Caco-2 (cell line): Measurements from ENCODE around the gene TMEM63C. TPM values are rescaled to one million over a fixed set of nuclear protein-coding genes. Genes with fewer than 3 reads are reported as not detected.

Experiments
- BruUV-seq: library from RNA; stranded (reverse); fragments of 400-500 nt; replicated peaks from 2 replicates; lab custom pipeline; 2021; lab: Mats Ljungman, UMichigan
- CTCF ChIA-PET: fragments of 300-600 bp; sonication (Branson Sonifier 250); formaldehyde crosslinking; loops from one replicate; lab custom pipeline; 2022; ENCODE audit warnings: antibody characterized with exemption; lab: Charles Lee
- POLR2A ChIA-PET: fragments of 300-600 bp; sonication (Branson Sonifier 250); formaldehyde crosslinking; loops from one replicate; lab custom pipeline; 2022; ENCODE audit warnings: antibody characterized with exemption; lab: Charles Lee
- DNase-seq, 2 experiments: peaks; one replicate each; pipeline versions ENCODE4 v3.0.0 to v3.0.0-alpha.2; 2020 to 2022
- H3K27me3 ChIP-seq: replicated peaks from 2 replicates; pipeline ENCODE4 v1.6.0; 2011; ENCODE audit warnings: low read length; ENCODE audit not compliant: control insufficient read depth, insufficient read depth
- H3K36me3 ChIP-seq: 2 replicates; pipeline ENCODE4 v1.5.1; 2011; ENCODE audit warnings: low read length; ENCODE audit not compliant: control insufficient read depth, insufficient read depth
- H3K4me1 ChIP-seq: fragments of 250-450 bp; sonication (Bioruptor Pico); 2 replicates; pipeline ENCODE4 v1.5.1; 2020; ENCODE audit warnings: mild to moderate bottlenecking
- H3K4me3 ChIP-seq: 2 replicates; pipeline ENCODE4 v1.5.1; 2011; ENCODE audit warnings: low read depth, mild to moderate bottlenecking, control low read depth, low read length
- H3K9me3 ChIP-seq: fragments of 250-450 bp; sonication (Bioruptor Pico); 2 replicates; pipeline ENCODE4 v1.5.1; 2020; ENCODE audit warnings: mild to moderate bottlenecking, moderate library complexity
- H3K27ac Mint-ChIP-seq: one replicate; pipeline ENCODE4 v1.8.0; 2022; ENCODE audit warnings: mixed read lengths; ENCODE audit not compliant: unreplicated experiment
- H3K27me3 Mint-ChIP-seq: one replicate; pipeline ENCODE4 v1.8.0; 2022; ENCODE audit warnings: mixed read lengths; ENCODE audit not compliant: insufficient read depth, unreplicated experiment
- H3K36me3 Mint-ChIP-seq: one replicate; pipeline ENCODE4 v1.8.0; 2022; ENCODE audit warnings: mild to moderate bottlenecking, mixed read lengths; ENCODE audit not compliant: insufficient read depth, unreplicated experiment
- H3K4me1 Mint-ChIP-seq: one replicate; pipeline ENCODE4 v1.8.0; 2022; ENCODE audit warnings: low read depth, mixed read lengths; ENCODE audit not compliant: unreplicated experiment
- H3K4me3 Mint-ChIP-seq: one replicate; pipeline ENCODE4 v1.8.0; 2022; ENCODE audit warnings: mild to moderate bottlenecking, moderate library complexity, mixed read lengths; ENCODE audit not compliant: unreplicated experiment
- H3K9me3 Mint-ChIP-seq: one replicate; pipeline ENCODE4 v1.8.0; 2022; ENCODE audit warnings: mixed read lengths; ENCODE audit not compliant: unreplicated experiment
- CTCF ChIP-seq, 2 experiments: fragments of 200-600 bp in 1 of 2; IDR thresholded peaks; 1 replicate in 1 of 2; 2 replicates in 1 of 2; pipeline versions ENCODE4 v1.5.1 to v1.8.0; 2011 to 2022; ENCODE audit warnings: antibody characterized with exemption in 1 of 2, control low read depth in 1 of 2, inconsistent platforms in 1 of 2, low read depth in 1 of 2, low read length in 1 of 2, mild to moderate bottlenecking in 1 of 2, moderate library complexity in 1 of 2; ENCODE audit not compliant: insufficient read depth in 1 of 2, severe bottlenecking in 1 of 2, unreplicated experiment in 1 of 2
- intact Hi-C: fragments of 100-400 bp; cut with micrococcal nuclease; formaldehyde crosslinking; loops from one replicate; pipeline ENCODE4 v1.10.0; 2022; ENCODE audit not compliant: unreplicated experiment
- total RNA-seq: library from RNA; stranded (reverse); gene quantifications from 2 replicates; pipeline ENCODE4 v1.2.3, GENCODE V29; 2022

TMEM63C gene
- total RNA-seq, 1 experiment from 2014 or later = 1.3 TPM

- no peak overlapping the region for H3K4me3 ChIP-seq
- no peaks in the 10 kb centered on the region for H3K9me3 ChIP-seq
- H3K36me3 ChIP-seq = no peaks in the 10 kb centered on the region
- no peaks in the 10 kb centered on the region for H3K4me1 ChIP-seq
- TF ChIP-seq CTCF (IDR thresholded peaks at IDR 0.05; ENCODE audit: insufficient read depth in 1 of 2, low read depth in 1 of 2, low read length in 1 of 2, severe bottlenecking in 1 of 2, unreplicated experiment in 1 of 2) = no peak
- no peak for DNase-seq
- H3K27ac Mint-ChIP-seq = no peak overlapping the region
- POLR2A ChIA-PET = no interaction called here
- H3K9me3 Mint-ChIP-seq = no peaks in the 10 kb centered on the region
- no peaks in the 10 kb centered on the region for H3K36me3 Mint-ChIP-seq
- intact Hi-C loops = no loop called here
- no peaks in the 10 kb centered on the region for H3K4me1 Mint-ChIP-seq
- BruUV-seq = no TSS peak
- CTCF ChIA-PET = no interaction called here
- peaks cover 4% of the 10 kb centered on the region for H3K27me3 Mint-ChIP-seq
- H3K27me3 ChIP-seq = no peaks in the 10 kb centered on the region; the same call in 1 of the 2 replicates
- no peak overlapping the region for H3K4me3 Mint-ChIP-seq
Measured at GRCh38 chr14:77200406-77200985, 18.9 kb downstream of the TMEM63C start.

- no peak for DNase-seq
- H3K27ac Mint-ChIP-seq = no peak overlapping the region
- no peaks in the 10 kb centered on the region for H3K9me3 Mint-ChIP-seq
- CTCF ChIA-PET = no interaction called here
- Histone ChIP-seq H3K9me3 (no peaks in the 10 kb centered on the region), H3K27me3 (no peaks in the 10 kb centered on the region), H3K4me3 (no peak overlapping the region), H3K4me1 (no peaks in the 10 kb centered on the region), H3K36me3 (no peaks in the 10 kb centered on the region)
- no peaks in the 10 kb centered on the region for H3K4me1 Mint-ChIP-seq
- H3K36me3 Mint-ChIP-seq = no peaks in the 10 kb centered on the region
- no peak for TF ChIP-seq CTCF (IDR thresholded peaks at IDR 0.05; ENCODE audit: insufficient read depth in 1 of 2, low read depth in 1 of 2, low read length in 1 of 2, severe bottlenecking in 1 of 2, unreplicated experiment in 1 of 2)
- H3K27me3 Mint-ChIP-seq = peaks cover 4% of the 10 kb centered on the region
- intact Hi-C loops = no loop called here
- no peak overlapping the region for H3K4me3 Mint-ChIP-seq
- BruUV-seq = no TSS peak
- POLR2A ChIA-PET = no interaction called here
Measured at GRCh38 chr14:77201696-77202095, 20.1 kb downstream of the TMEM63C start.

- Histone ChIP-seq H3K4me1 (no peaks in the 10 kb centered on the region), H3K4me3 (no peak overlapping the region), H3K9me3 (no peaks in the 10 kb centered on the region), H3K27me3 (no peaks in the 10 kb centered on the region), H3K36me3 (no peaks in the 10 kb centered on the region)
- ChIA-PET CTCF (interaction anchor here (1.2 kb wide), 1 partner anchor 10 kb away, joined by 4 read pairs; no protein-coding TSS in a partner anchor), POLR2A (no interaction called here)
- no peak overlapping the region for H3K4me3 Mint-ChIP-seq
- TF ChIP-seq CTCF (IDR thresholded peaks at IDR 0.05; ENCODE audit: insufficient read depth in 1 of 2, low read depth in 1 of 2, low read length in 1 of 2, severe bottlenecking in 1 of 2, unreplicated experiment in 1 of 2) = no peak
- no peaks in the 10 kb centered on the region for H3K9me3 Mint-ChIP-seq
- no peaks in the 10 kb centered on the region for H3K36me3 Mint-ChIP-seq
- intact Hi-C loops = no loop called here
- BruUV-seq = no TSS peak
- H3K27ac Mint-ChIP-seq = no peak overlapping the region
- H3K27me3 Mint-ChIP-seq = peaks cover under 1% of the 10 kb centered on the region
- H3K4me1 Mint-ChIP-seq = no peaks in the 10 kb centered on the region
- DNase-seq = no peak
Measured at GRCh38 chr14:77203611-77204458, 22.2 kb downstream of the TMEM63C start.
